ENCODE data around the gene NEDD1. TPM values are rescaled to one million over a fixed set of nuclear protein-coding genes. Genes with fewer than 3 reads are reported as not detected.

The NEDD1 gene
- total RNA-seq, 1 donor from 2014 or later: 25.1 TPM

DNA sequence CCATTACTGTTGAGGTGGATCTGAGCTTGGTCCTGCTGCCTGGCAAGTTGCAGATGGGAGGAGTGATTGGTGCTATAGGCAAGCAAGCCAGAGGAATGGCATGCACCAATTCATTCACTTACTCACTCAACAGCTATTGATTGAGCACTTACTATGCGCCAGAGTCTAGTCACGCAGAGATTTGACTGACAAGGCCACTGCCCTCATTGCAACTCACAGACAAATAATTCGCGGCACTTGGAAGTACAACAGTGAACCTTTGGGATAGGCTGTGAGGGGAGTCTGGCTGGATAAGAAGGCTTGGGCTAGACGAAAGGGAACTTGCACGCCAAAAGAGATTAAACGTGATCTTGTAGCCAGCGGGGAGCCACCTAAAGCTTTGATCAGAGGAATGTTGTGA, 96.2 kb downstream of the NEDD1 start:
- no peak overlapping the region for H3K4me3 Mint-ChIP-seq
- peaks cover 10% of the 10 kb centered on the region for H3K27me3 Mint-ChIP-seq (ENCODE audit: low read depth)
- no peaks in the 10 kb centered on the region for H3K36me3 Mint-ChIP-seq
- H3K27ac Mint-ChIP-seq: no peak overlapping the region
- no peak for DNase-seq (ENCODE audit: low spot score in 2 of 2, unreplicated experiment in 2 of 2)
- H3K9me3 Mint-ChIP-seq: no peaks in the 10 kb centered on the region
- TF ChIP-seq, protein P1, sequence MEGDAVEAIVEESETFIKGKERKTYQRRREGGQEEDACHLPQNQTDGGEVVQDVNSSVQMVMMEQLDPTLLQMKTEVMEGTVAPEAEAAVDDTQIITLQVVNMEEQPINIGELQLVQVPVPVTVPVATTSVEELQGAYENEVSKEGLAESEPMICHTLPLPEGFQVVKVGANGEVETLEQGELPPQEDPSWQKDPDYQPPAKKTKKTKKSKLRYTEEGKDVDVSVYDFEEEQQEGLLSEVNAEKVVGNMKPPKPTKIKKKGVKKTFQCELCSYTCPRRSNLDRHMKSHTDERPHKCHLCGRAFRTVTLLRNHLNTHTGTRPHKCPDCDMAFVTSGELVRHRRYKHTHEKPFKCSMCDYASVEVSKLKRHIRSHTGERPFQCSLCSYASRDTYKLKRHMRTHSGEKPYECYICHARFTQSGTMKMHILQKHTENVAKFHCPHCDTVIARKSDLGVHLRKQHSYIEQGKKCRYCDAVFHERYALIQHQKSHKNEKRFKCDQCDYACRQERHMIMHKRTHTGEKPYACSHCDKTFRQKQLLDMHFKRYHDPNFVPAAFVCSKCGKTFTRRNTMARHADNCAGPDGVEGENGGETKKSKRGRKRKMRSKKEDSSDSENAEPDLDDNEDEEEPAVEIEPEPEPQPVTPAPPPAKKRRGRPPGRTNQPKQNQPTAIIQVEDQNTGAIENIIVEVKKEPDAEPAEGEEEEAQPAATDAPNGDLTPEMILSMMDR (IDR thresholded peaks at IDR 0.05; ENCODE audit: unreplicated experiment): no peak
- peaks cover 7% of the 10 kb centered on the region for H3K4me1 Mint-ChIP-seq
